ENCODE data around the gene PRKAR2B.

The PRKAR2B gene

GRCh38 chr7:107196834-107197610 lies 152.5 kb downstream of the PRKAR2B start:
- no peak for DNase-seq

GRCh38 chr7:107201795-107202450 lies 157.4 kb downstream of the PRKAR2B start:
- peak; percentile 64 for DNase-seq

GRCh38 chr7:107203607-107204006 lies 159.1 kb downstream of the PRKAR2B start:
- no peak for DNase-seq

GRCh38 chr7:107206136-107206535 lies 161.6 kb downstream of the PRKAR2B start:
- DNase-seq: no peak

GRCh38 chr7:107206706-107207105 lies 162.2 kb downstream of the PRKAR2B start:
- DNase-seq: no peak

- no peak for DNase-seq
Measured at GRCh38 chr7:107207459-107207858, 163.0 kb downstream of the PRKAR2B start.

- DNase-seq: no peak
Measured at GRCh38 chr7:107208024-107208521, 163.6 kb downstream of the PRKAR2B start.

- DNase-seq: no peak
Measured at GRCh38 chr7:107208563-107208962, 164.1 kb downstream of the PRKAR2B start.

- DNase-seq: no peak
Measured at GRCh38 chr7:107209565-107209964, 165.1 kb downstream of the PRKAR2B start.

- DNase-seq: no peak
Measured at GRCh38 chr7:107210400-107210799, 165.9 kb downstream of the PRKAR2B start.
